Panc1 (cell line): ENCODE results near the gene ROR1. TPM values are rescaled to one million over a fixed set of nuclear protein-coding genes. Genes with fewer than 3 reads are reported as not detected.

Source experiments
- ATAC-seq: fragments of 200-7000 bp; cut with Tn5 transposase; 2 replicates; pipeline ENCODE4 v1.9.1; 2020; ENCODE audit warnings: mild to moderate bottlenecking, moderate library complexity
- BruUV-seq: library from RNA; stranded (reverse); fragments of 400-500 nt; replicated peaks from 2 replicates; lab custom pipeline; 2021; lab: Mats Ljungman, UMichigan
- CTCF ChIA-PET: fragments of 300-600 bp; sonication (Branson Sonifier 250); formaldehyde crosslinking; loops from one replicate; lab custom pipeline; 2022; ENCODE audit warnings: antibody characterized with exemption; lab: Charles Lee
- POLR2A ChIA-PET: fragments of 300-600 bp; sonication (Branson Sonifier 250); formaldehyde crosslinking; loops from one replicate; lab custom pipeline; 2022; ENCODE audit warnings: antibody characterized with exemption; lab: Charles Lee
- DNase-seq: peaks from one replicate; pipeline ENCODE4 v3.0.0-alpha.2; 2010; ENCODE audit warnings: low read depth, low spot score
- H3K27ac ChIP-seq: 2 replicates; pipeline ENCODE4 v1.5.1; 2011; ENCODE audit warnings: mild to moderate bottlenecking, low read length, inconsistent platforms
- H3K27me3 ChIP-seq: fragments of 200-500 bp; sonication (Bioruptor generic); 2 replicates; pipeline ENCODE4 v1.6.0; 2014; ENCODE audit warnings: low read length, inconsistent platforms; ENCODE audit not compliant: control insufficient read depth, insufficient read depth
- H3K36me3 ChIP-seq: fragments of 200-500 bp; sonication (Bioruptor generic); 2 replicates; pipeline ENCODE4 v1.5.1; 2014; ENCODE audit warnings: inconsistent platforms, mild to moderate bottlenecking, low read length, moderate library complexity; ENCODE audit not compliant: control insufficient read depth, insufficient read depth
- H3K4me1 ChIP-seq: 2 replicates; pipeline ENCODE4 v1.5.1; 2011; ENCODE audit warnings: inconsistent platforms, mild to moderate bottlenecking, low read length, moderate library complexity; ENCODE audit not compliant: control insufficient read depth, insufficient read depth
- H3K4me3 ChIP-seq, 2 experiments: 2 replicates each; pipeline ENCODE4 v1.5.1; 2011 to 2012; ENCODE audit warnings: low read depth in 2 of 2, low read length in 2 of 2, mild to moderate bottlenecking in 2 of 2, inconsistent platforms in 1 of 2, moderate library complexity in 1 of 2
- H3K9me3 ChIP-seq: fragments of 200-500 bp; sonication (Bioruptor generic); 2 replicates; pipeline ENCODE4 v1.5.1; 2014; ENCODE audit warnings: low read depth, mild to moderate bottlenecking, inconsistent platforms, low read length, moderate library complexity; ENCODE audit not compliant: control insufficient read depth, insufficient read depth
- CTCF ChIP-seq: fragments of 450-650 bp; IDR thresholded peaks from 2 replicates; pipeline ENCODE4 v1.5.1; 2017; ENCODE audit warnings: mild to moderate bottlenecking
- POLR2AphosphoS5 ChIP-seq: IDR thresholded peaks from 2 replicates; pipeline ENCODE4 v1.6.1; 2012; ENCODE audit warnings: mild to moderate bottlenecking, low read depth, low read length, moderate library complexity
- SIN3A ChIP-seq: IDR thresholded peaks from 2 replicates; pipeline ENCODE4 v1.6.1; 2012; ENCODE audit warnings: low read depth, mild to moderate bottlenecking, low read length, moderate library complexity, borderline replicate concordance; ENCODE audit not compliant: insufficient read depth
- TCF7L2 ChIP-seq: IDR thresholded peaks from 2 replicates; pipeline ENCODE4 v1.6.1; 2011; ENCODE audit warnings: mild to moderate bottlenecking, low read depth, low read length, inconsistent platforms
- in situ Hi-C: cut with HindIII; loops from 2 replicates; pipeline ENCODE4 v1.10.0; 2016; ENCODE audit warnings: low sequenced_read_pairs, low pct_unique_long_range_greater_than_20kb
- intact Hi-C: fragments of 100-400 bp; cut with micrococcal nuclease; formaldehyde crosslinking; loops from one replicate; pipeline ENCODE4 v1.10.0; 2022; ENCODE audit not compliant: unreplicated experiment
- total RNA-seq: library from RNA; stranded (reverse); gene quantifications from one replicate; pipeline ENCODE4 v1.2.1, GENCODE V29; 2021; ENCODE audit not compliant: unreplicated experiment
- TF ChIP-seq, protein P1 (sequence below), 2 experiments: IDR thresholded peaks; 2 replicates each; pipeline ENCODE4 v1.6.1; 2011 to 2012; ENCODE audit warnings: low read depth in 2 of 2, control low read depth in 1 of 2, low read length in 1 of 2, mild to moderate bottlenecking in 1 of 2, moderate library complexity in 1 of 2; ENCODE audit not compliant: insufficient read depth in 1 of 2

ROR1 gene
- total RNA-seq, 1 experiment from 2014 or later = 19.3 TPM

DNA sequence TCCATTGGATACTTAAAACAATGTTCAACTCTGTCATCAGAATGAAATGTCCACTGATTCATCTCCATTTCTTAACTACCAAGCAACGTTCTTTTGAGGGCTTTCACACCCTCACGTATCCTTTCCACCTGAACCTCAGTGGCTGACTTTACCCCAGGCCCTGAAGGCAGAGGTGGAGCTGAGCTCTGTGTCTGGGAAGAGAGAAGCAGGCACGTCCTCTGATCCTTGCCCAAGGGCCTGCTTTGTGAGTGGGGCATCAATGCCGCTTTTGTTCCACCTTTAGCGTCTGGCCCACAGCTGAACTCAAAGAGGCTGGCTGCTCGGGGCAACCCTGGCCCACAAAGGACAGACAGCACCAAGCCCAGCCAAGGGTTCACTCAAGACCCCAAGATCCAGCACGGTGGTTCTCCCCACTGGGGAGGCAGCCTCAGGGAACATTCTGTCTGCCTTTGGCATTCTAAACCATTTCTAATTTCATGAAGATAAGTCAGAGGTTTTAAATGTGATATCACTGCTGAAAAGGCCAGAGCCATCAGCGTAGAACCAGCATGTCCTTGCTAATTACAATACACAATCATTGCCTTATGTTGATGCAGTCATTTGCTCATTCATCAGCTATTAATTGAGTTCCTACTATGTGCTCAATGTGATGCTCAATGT is 303.6 kb downstream of the ROR1 start:
- Histone ChIP-seq H3K4me1 (peaks cover 9% of the 10 kb centered on the region; the same call in 1 of the 2 replicates), H3K27ac (no peak overlapping the region), H3K27me3 (no peaks in the 10 kb centered on the region), H3K4me3 (no peak overlapping the region), H3K9me3 (no peaks in the 10 kb centered on the region), H3K36me3 (no peaks in the 10 kb centered on the region)
- DNase-seq (no peak), ATAC-seq (no peak)
- intact Hi-C loops = no loop called here
- POLR2A ChIA-PET = interaction anchor here (0.6 kb wide), 1 partner anchor 201 kb away, joined by 8 read pairs; no protein-coding TSS in a partner anchor
- CTCF ChIA-PET = no interaction called here
- TF ChIP-seq SIN3A (no peak), TCF7L2 (no peak), POLR2AphosphoS5 (no peak), CTCF (no peak)
- TF ChIP-seq, protein P1, sequence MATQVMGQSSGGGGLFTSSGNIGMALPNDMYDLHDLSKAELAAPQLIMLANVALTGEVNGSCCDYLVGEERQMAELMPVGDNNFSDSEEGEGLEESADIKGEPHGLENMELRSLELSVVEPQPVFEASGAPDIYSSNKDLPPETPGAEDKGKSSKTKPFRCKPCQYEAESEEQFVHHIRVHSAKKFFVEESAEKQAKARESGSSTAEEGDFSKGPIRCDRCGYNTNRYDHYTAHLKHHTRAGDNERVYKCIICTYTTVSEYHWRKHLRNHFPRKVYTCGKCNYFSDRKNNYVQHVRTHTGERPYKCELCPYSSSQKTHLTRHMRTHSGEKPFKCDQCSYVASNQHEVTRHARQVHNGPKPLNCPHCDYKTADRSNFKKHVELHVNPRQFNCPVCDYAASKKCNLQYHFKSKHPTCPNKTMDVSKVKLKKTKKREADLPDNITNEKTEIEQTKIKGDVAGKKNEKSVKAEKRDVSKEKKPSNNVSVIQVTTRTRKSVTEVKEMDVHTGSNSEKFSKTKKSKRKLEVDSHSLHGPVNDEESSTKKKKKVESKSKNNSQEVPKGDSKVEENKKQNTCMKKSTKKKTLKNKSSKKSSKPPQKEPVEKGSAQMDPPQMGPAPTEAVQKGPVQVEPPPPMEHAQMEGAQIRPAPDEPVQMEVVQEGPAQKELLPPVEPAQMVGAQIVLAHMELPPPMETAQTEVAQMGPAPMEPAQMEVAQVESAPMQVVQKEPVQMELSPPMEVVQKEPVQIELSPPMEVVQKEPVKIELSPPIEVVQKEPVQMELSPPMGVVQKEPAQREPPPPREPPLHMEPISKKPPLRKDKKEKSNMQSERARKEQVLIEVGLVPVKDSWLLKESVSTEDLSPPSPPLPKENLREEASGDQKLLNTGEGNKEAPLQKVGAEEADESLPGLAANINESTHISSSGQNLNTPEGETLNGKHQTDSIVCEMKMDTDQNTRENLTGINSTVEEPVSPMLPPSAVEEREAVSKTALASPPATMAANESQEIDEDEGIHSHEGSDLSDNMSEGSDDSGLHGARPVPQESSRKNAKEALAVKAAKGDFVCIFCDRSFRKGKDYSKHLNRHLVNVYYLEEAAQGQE (IDR thresholded peaks at IDR 0.05; ENCODE audit: insufficient read depth in 1 of 2, low read depth in 2 of 2, low read length in 1 of 2) = no peak
- no TSS peak for BruUV-seq
- in situ Hi-C loops = no loop called here

- no peaks in the 10 kb centered on the region for H3K27me3 ChIP-seq
- no peak for ATAC-seq
- BruUV-seq = no TSS peak
- intact Hi-C loops (no loop called here), in situ Hi-C loops (no loop called here)
- TF ChIP-seq SIN3A = no peak
- TF ChIP-seq, protein P1 (IDR thresholded peaks at IDR 0.05; ENCODE audit: insufficient read depth in 1 of 2, low read depth in 2 of 2, low read length in 1 of 2) = no peak
- TF ChIP-seq TCF7L2 = no peak
- no peak for TF ChIP-seq CTCF
- no peak for TF ChIP-seq POLR2AphosphoS5
- no peaks in the 10 kb centered on the region for H3K4me1 ChIP-seq
- DNase-seq = no peak
- POLR2A ChIA-PET = no interaction called here
- no peaks in the 10 kb centered on the region for H3K36me3 ChIP-seq
- H3K4me3 ChIP-seq = no peak overlapping the region
- H3K27ac ChIP-seq = no peak overlapping the region
- H3K9me3 ChIP-seq = no peaks in the 10 kb centered on the region
- CTCF ChIA-PET = no interaction called here
Observed at GRCh38 chr1:64080941-64081562, 307.2 kb downstream of the ROR1 start.
